Putamen (tissue), 1 donor: ENCODE results near the gene BLOC1S4.
"Not testable (repeated sequence)": the region's sequence is repeated elsewhere in the genome, so short reads cannot be mapped to it uniquely, and the experiment has no call there.

ENCODE experiments used
- DNase-seq: peaks from one replicate; pipeline ENCODE4 v3.0.0-alpha.2; 2016; ENCODE audit warnings: low spot score

The BLOC1S4 gene

GRCh38 chr4:6718932-6719610 is 3.1 kb downstream of the BLOC1S4 start:
- DNase-seq = no peak

GRCh38 chr4:6719611-6720179 is 3.7 kb downstream of the BLOC1S4 start:
- DNase-seq = no peak

- DNase-seq = peak; percentile 81
Measured at GRCh38 chr4:6720202-6720699, 4.3 kb downstream of the BLOC1S4 start.

- no peak for DNase-seq
Measured at GRCh38 chr4:6721121-6721520, 5.1 kb downstream of the BLOC1S4 start.

- no peak for DNase-seq
Measured at GRCh38 chr4:6722891-6723290, 6.9 kb downstream of the BLOC1S4 start.

- no peak for DNase-seq
Measured at GRCh38 chr4:6723851-6724250, 7.9 kb downstream of the BLOC1S4 start.

GRCh38 chr4:6724421-6725111 is 8.6 kb downstream of the BLOC1S4 start:
- DNase-seq = no peak

- not testable (repeated sequence) for DNase-seq
Measured at GRCh38 chr4:6725427-6725961, 9.5 kb downstream of the BLOC1S4 start.

- DNase-seq = peak; percentile 93
Measured at GRCh38 chr4:6727081-6727942, 11.3 kb downstream of the BLOC1S4 start.

- DNase-seq = no peak
Measured at GRCh38 chr4:6727943-6728250, 11.9 kb downstream of the BLOC1S4 start.

- DNase-seq = no peak
Measured at GRCh38 chr4:6728320-6729029, 12.5 kb downstream of the BLOC1S4 start.

GRCh38 chr4:6730603-6731317 is 14.8 kb downstream of the BLOC1S4 start:
- no peak for DNase-seq

- DNase-seq = no peak
Measured at GRCh38 chr4:6731318-6731675, 15.3 kb downstream of the BLOC1S4 start.

GRCh38 chr4:6731780-6732179 is 15.8 kb downstream of the BLOC1S4 start:
- no peak for DNase-seq

- DNase-seq = peak; percentile 63
Measured at GRCh38 chr4:6732441-6733357, 16.7 kb downstream of the BLOC1S4 start.

GRCh38 chr4:6733358-6734164 is 17.6 kb downstream of the BLOC1S4 start:
- DNase-seq = no peak

GRCh38 chr4:6734165-6734786 is 18.3 kb downstream of the BLOC1S4 start:
- DNase-seq = no peak

GRCh38 chr4:6739920-6740319 is 23.9 kb downstream of the BLOC1S4 start:
- no peak for DNase-seq
